IMR-90 (cell line): ENCODE measurements around the gene APOB. TPM values are rescaled to one million over a fixed set of nuclear protein-coding genes. Genes with fewer than 3 reads are reported as not detected.

ENCODE experiments used
- ATAC-seq: fragments of 200-7000 bp; cut with Tn5 transposase; 2 replicates; pipeline ENCODE4 v1.9.1; 2020; ENCODE audit warnings: low read depth, mild to moderate bottlenecking, moderate library complexity
- BruUV-seq: library from RNA; stranded (reverse); fragments of 400-500 nt; replicated peaks from 2 replicates; lab custom pipeline; 2021; lab: Mats Ljungman, UMichigan
- CTCF ChIA-PET: fragments of 300-600 bp; formaldehyde crosslinking; extraction: SDS; loops from one replicate; lab custom pipeline; 2021; ENCODE audit warnings: antibody characterized with exemption; lab: Yijun Ruan, JAX
- POLR2A ChIA-PET: fragments of 300-600 bp; sonication (Branson Sonifier 250); formaldehyde crosslinking; loops from one replicate; lab custom pipeline; 2022; ENCODE audit warnings: antibody characterized with exemption; ENCODE audit not compliant: unreplicated experiment; lab: Charles Lee
- DNase-seq: peaks from one replicate; pipeline ENCODE4 v3.0.0; 2013
- H2AFZ ChIP-seq: replicated peaks from 2 replicates; pipeline ENCODE3; 2013; ENCODE audit warnings: low read length, mild to moderate bottlenecking; ENCODE audit not compliant: poor library complexity
- H2AK5ac ChIP-seq: 2 replicates; pipeline ENCODE4 v1.6.1; 2013; ENCODE audit warnings: low read depth, low read length, inconsistent platforms
- H2AK9ac ChIP-seq: replicated peaks from 2 replicates; pipeline ENCODE3; 2013; ENCODE audit warnings: mild to moderate bottlenecking, low read depth, low read length, moderate library complexity; ENCODE audit not compliant: poor library complexity
- H2BK120ac ChIP-seq: 2 replicates; pipeline ENCODE4 v1.6.1; 2013; ENCODE audit warnings: low read depth, low read length, inconsistent platforms
- H2BK15ac ChIP-seq: 3 replicates; pipeline ENCODE4 v1.6.1; 2013; ENCODE audit warnings: low read depth, low read length, inconsistent platforms
- H2BK20ac ChIP-seq: 2 replicates; pipeline ENCODE4 v1.6.1; 2013; ENCODE audit warnings: low read depth, mild to moderate bottlenecking, inconsistent platforms, low read length, moderate library complexity
- H2BK5ac ChIP-seq: 2 replicates; pipeline ENCODE4 v1.6.1; 2013; ENCODE audit warnings: mild to moderate bottlenecking, low read depth, low read length, inconsistent platforms; ENCODE audit not compliant: poor library complexity, severe bottlenecking
- H3K14ac ChIP-seq: replicated peaks from 2 replicates; pipeline ENCODE4 v1.6.1; 2013; ENCODE audit warnings: low read depth, low read length, inconsistent platforms
- H3K18ac ChIP-seq: 2 replicates; pipeline ENCODE4 v1.6.1; 2013; ENCODE audit warnings: low read depth, low read length, control low read depth
- H3K23ac ChIP-seq: 2 replicates; pipeline ENCODE4 v1.6.1; 2013; ENCODE audit warnings: low read depth, low read length, inconsistent platforms
- H3K27ac ChIP-seq: 2 replicates; pipeline ENCODE4 v1.5.1; 2013; ENCODE audit warnings: mild to moderate bottlenecking, control low read depth, low read length; ENCODE audit not compliant: insufficient read depth
- H3K27me3 ChIP-seq: 2 replicates; pipeline ENCODE4 v1.6.1; 2013; ENCODE audit warnings: low read length; ENCODE audit not compliant: control insufficient read depth, insufficient read depth
- H3K36me3 ChIP-seq: 2 replicates; pipeline ENCODE4 v1.6.1; 2013; ENCODE audit warnings: low read length, mixed read lengths; ENCODE audit not compliant: control insufficient read depth, insufficient read depth
- H3K4ac ChIP-seq: 2 replicates; pipeline ENCODE4 v1.6.1; 2013; ENCODE audit warnings: low read depth, low read length, inconsistent platforms
- H3K4me1 ChIP-seq: 2 replicates; pipeline ENCODE4 v1.6.1; 2013; ENCODE audit warnings: low read length, mixed read lengths; ENCODE audit not compliant: control insufficient read depth, insufficient read depth
- H3K4me2 ChIP-seq: 2 replicates; pipeline ENCODE4 v1.6.1; 2013; ENCODE audit warnings: low read depth, mild to moderate bottlenecking, control low read depth, low read length, moderate library complexity
- H3K4me3 ChIP-seq: 2 replicates; pipeline ENCODE4 v1.5.1; 2013; ENCODE audit warnings: low read depth, mild to moderate bottlenecking, control low read depth, low read length, moderate library complexity; ENCODE audit not compliant: insufficient read depth
- H3K56ac ChIP-seq: 2 replicates; pipeline ENCODE4 v1.6.1; 2013; ENCODE audit warnings: low read length, inconsistent platforms; ENCODE audit not compliant: insufficient read depth; ENCODE audit errors: extremely low read depth
- H3K79me1 ChIP-seq, 2 experiments: 2 replicates each; pipeline ENCODE4 v1.6.1; 2013; ENCODE audit warnings: low read length in 2 of 2, inconsistent platforms in 1 of 2, low read depth in 1 of 2
- H3K9ac ChIP-seq: 2 replicates; pipeline ENCODE4 v1.6.1; 2013; ENCODE audit warnings: low read depth, low read length, control low read depth
- H3K9me1 ChIP-seq: 2 replicates; pipeline ENCODE4 v1.6.1; 2013; ENCODE audit warnings: low read length, inconsistent platforms; ENCODE audit not compliant: insufficient read depth
- H3K9me3 ChIP-seq: 2 replicates; pipeline ENCODE4 v1.6.1; 2013; ENCODE audit warnings: low read length; ENCODE audit not compliant: control insufficient read depth, insufficient read depth
- H4K20me1 ChIP-seq: 2 replicates; pipeline ENCODE4 v1.6.1; 2013; ENCODE audit warnings: low read length, inconsistent platforms; ENCODE audit not compliant: insufficient read depth
- H4K5ac ChIP-seq: 2 replicates; pipeline ENCODE4 v1.6.1; 2013; ENCODE audit warnings: mild to moderate bottlenecking, low read depth, low read length, control low read depth
- H4K8ac ChIP-seq, 2 experiments: 2 replicates each; pipeline ENCODE4 v1.6.1; 2013; ENCODE audit warnings: low read depth in 2 of 2, low read length in 2 of 2, control low read depth in 1 of 2, inconsistent platforms in 1 of 2
- H4K91ac ChIP-seq: 2 replicates; pipeline ENCODE4 v1.6.1; 2013; ENCODE audit warnings: low read depth, low read length, inconsistent platforms; ENCODE audit not compliant: insufficient read depth
- BHLHE40 ChIP-seq: fragments of 150-350 bp; IDR thresholded peaks from 2 replicates; pipeline ENCODE4 v1.6.1; 2016; ENCODE audit warnings: mild to moderate bottlenecking, low read depth, low read length
- CEBPB ChIP-seq: IDR thresholded peaks from 2 replicates; pipeline ENCODE4 v1.6.1; 2012; ENCODE audit warnings: low read depth, low read length, improper control_type of control experiment
- CHD1 ChIP-seq: IDR thresholded peaks from 2 replicates; pipeline ENCODE4 v1.6.1; 2012; ENCODE audit warnings: low read depth, low read length, improper control_type of control experiment
- FOS ChIP-seq: fragments of 150-350 bp; IDR thresholded peaks from 2 replicates; pipeline ENCODE4 v1.6.1; 2016; ENCODE audit warnings: low read depth, low read length
- MAFK ChIP-seq: IDR thresholded peaks from 2 replicates; pipeline ENCODE4 v1.6.1; 2012; ENCODE audit warnings: low read depth, low read length, improper control_type of control experiment
- MXI1 ChIP-seq: IDR thresholded peaks from 2 replicates; pipeline ENCODE4 v1.6.1; 2012; ENCODE audit warnings: low read depth, mild to moderate bottlenecking, low read length, moderate library complexity, borderline replicate concordance
- NFE2L2 ChIP-seq: fragments of 150-350 bp; IDR thresholded peaks from 2 replicates; pipeline ENCODE4 v1.6.1; 2016; ENCODE audit warnings: low read depth, mild to moderate bottlenecking, low read length
- POLR2A ChIP-seq: IDR thresholded peaks from 2 replicates; pipeline ENCODE4 v1.6.1; 2012; ENCODE audit warnings: mild to moderate bottlenecking, low read depth, low read length
- RAD21 ChIP-seq: IDR thresholded peaks from 2 replicates; pipeline ENCODE4 v1.6.1; 2012; ENCODE audit warnings: low read length, improper control_type of control experiment
- RCOR1 ChIP-seq: IDR thresholded peaks from 2 replicates; pipeline ENCODE4 v1.6.1; 2012; ENCODE audit warnings: mild to moderate bottlenecking, low read length, improper control_type of control experiment; ENCODE audit not compliant: insufficient replicate concordance
- RFX5 ChIP-seq: IDR thresholded peaks from 2 replicates; pipeline ENCODE4 v1.8.0; 2012; ENCODE audit warnings: low read depth, mild to moderate bottlenecking, low read length, moderate library complexity
- SMC3 ChIP-seq: fragments of 150-350 bp; IDR thresholded peaks from 2 replicates; pipeline ENCODE4 v1.6.1; 2016; ENCODE audit warnings: low read depth, mild to moderate bottlenecking, antibody characterized with exemption, low read length, moderate library complexity
- USF2 ChIP-seq: fragments of 150-350 bp; IDR thresholded peaks from 2 replicates; pipeline ENCODE4 v1.6.1; 2017; ENCODE audit warnings: mild to moderate bottlenecking, antibody characterized with exemption, low read length, low read depth
- WGBS, 2 experiments: methylation state at CpG; one replicate each; pipeline versions ENCODE4 v1.1.5 to v1.1.7; 2013; ENCODE audit warnings: missing lambda C conversion rate in 2 of 2; ENCODE audit not compliant: insufficient read length in 1 of 2; ENCODE audit errors: extremely low coverage in 2 of 2; 5-methylcytosine and 5-hydroxymethylcytosine counted together
- dilution Hi-C: fragments of 300-500 bp; cut with HindIII; formaldehyde crosslinking; loops from one replicate; pipeline ENCODE4 v1.14.3; 2018; ENCODE audit warnings: low sequenced_read_pairs; ENCODE audit not compliant: unreplicated experiment
- in situ Hi-C: fragments of 300-500 bp; cut with MboI; formaldehyde crosslinking; loops from 3 replicates; pipeline ENCODE4 v1.14.3; 2019; ENCODE audit warnings: low sequenced_read_pairs, inconsistent platforms, mixed read lengths
- intact Hi-C: fragments of 100-400 bp; cut with micrococcal nuclease; formaldehyde crosslinking; loops from 2 replicates; pipeline ENCODE4 v1.10.0; 2022
- polyA plus RNA-seq, 3 experiments: library from polyadenylated mRNA; depleted of rRNA; stranded (reverse); fragments of >200 nt; gene quantifications; 2 replicates each; pipeline ENCODE4 v1.2.3, GENCODE V29; 2012; ENCODE audit warnings: low replicate concordance in 1 of 3
- total RNA-seq: library from RNA; depleted of rRNA; stranded (reverse); fragments of >200 nt; gene quantifications from 2 replicates; pipeline ENCODE4 v1.2.3, GENCODE V29; 2012
- TF ChIP-seq, protein P1 (sequence below): fragments of 150-350 bp; IDR thresholded peaks from 2 replicates; pipeline ENCODE4 v1.6.1; 2016; ENCODE audit warnings: low read depth, mild to moderate bottlenecking, low read length, moderate library complexity, borderline replicate concordance
- TF ChIP-seq, protein P2 (sequence below): conservative IDR thresholded peaks from 2 replicates; pipeline ENCODE4 v1.5.1; 2012; ENCODE audit warnings: mild to moderate bottlenecking, low read depth, low read length, improper control_type of control experiment

The APOB gene
- total and polyA plus RNA-seq, 2 of the 4 experiments (the other 2 are of a cell fraction), result under 0.01 TPM; not detected in 1

DNA sequence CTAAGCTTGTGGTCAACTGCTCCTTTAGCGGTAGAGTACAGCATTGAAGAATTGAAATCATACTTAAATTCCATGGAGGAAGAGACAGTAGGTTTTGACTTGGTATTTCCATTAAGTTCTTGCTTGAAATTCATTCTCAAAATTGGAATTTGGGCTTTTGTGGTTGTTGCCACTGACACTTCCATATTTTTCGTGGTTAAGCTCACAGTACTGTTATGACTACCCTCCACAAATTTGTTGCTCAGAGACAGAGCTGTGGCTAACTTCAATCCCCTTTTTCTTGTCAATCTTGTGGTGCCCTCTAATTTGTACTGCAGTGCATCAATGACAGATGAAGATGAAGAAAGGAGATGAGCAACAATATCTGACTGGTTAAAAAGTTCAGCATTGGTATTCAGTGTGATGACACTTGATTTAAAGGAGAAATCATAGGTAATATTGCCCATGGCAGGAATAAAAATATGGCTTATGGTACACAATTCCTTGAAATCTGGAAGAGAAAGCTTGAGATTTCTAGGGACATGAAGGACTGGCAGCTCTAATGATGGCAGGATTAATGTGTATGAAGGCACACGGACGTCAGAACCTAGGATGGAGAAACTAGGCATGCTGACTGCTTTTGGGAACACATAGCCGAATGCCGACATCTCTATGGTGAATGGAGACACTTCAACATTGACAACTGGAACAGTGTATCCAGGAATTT is 37.3 kb downstream of the APOB start:
- ATAC-seq (no peak), DNase-seq (no peak)
- Histone ChIP-seq H4K20me1 (no peaks in the 10 kb centered on the region), H3K56ac (no peak overlapping the region), H3K9me1 (no peaks in the 10 kb centered on the region), H3K9ac (no peak overlapping the region), H3K4me2 (no peak overlapping the region), H3K36me3 (no peaks in the 10 kb centered on the region), H3K18ac (no peak overlapping the region), H4K91ac (no peak overlapping the region), H2AK5ac (no peak overlapping the region), H4K5ac (no peak overlapping the region), H2BK15ac (no peak overlapping the region), H2BK5ac (no peak overlapping the region), H2AK9ac (no peak overlapping the region), H4K8ac (no peak overlapping the region), H3K14ac (no peak overlapping the region), H3K4me3 (no peak overlapping the region), H3K9me3 (no peaks in the 10 kb centered on the region), H3K23ac (no peak overlapping the region), H3K79me1 (no peaks in the 10 kb centered on the region), H3K27me3 (no peaks in the 10 kb centered on the region), H3K27ac (no peak overlapping the region), H2BK20ac (no peak overlapping the region), H2AFZ (no peak overlapping the region), H3K4ac (no peak overlapping the region), H2BK120ac (no peak overlapping the region), H3K4me1 (no peaks in the 10 kb centered on the region)
- in situ Hi-C loops, result no loop called here
- intact Hi-C loops, result no loop called here
- dilution Hi-C loops, result no loop called here
- 41% methylated on average over 2 of the region's 6 CpGs; no CpG with 5 or more reads in 1 of the 2 experiments for WGBS, 2 experiments
- BruUV-seq, result no TSS peak
- CTCF ChIA-PET, result no interaction called here
- POLR2A ChIA-PET, result no interaction called here
- TF ChIP-seq USF2 (no peak), SMC3 (no peak), NFE2L2 (no peak), MXI1 (no peak), RFX5 (no peak), FOS (no peak), CEBPB (no peak), RCOR1 (no peak), CHD1 (no peak), POLR2A (no peak), RAD21 (no peak), BHLHE40 (no peak), MAFK (no peak)
- TF ChIP-seq, protein P1, sequence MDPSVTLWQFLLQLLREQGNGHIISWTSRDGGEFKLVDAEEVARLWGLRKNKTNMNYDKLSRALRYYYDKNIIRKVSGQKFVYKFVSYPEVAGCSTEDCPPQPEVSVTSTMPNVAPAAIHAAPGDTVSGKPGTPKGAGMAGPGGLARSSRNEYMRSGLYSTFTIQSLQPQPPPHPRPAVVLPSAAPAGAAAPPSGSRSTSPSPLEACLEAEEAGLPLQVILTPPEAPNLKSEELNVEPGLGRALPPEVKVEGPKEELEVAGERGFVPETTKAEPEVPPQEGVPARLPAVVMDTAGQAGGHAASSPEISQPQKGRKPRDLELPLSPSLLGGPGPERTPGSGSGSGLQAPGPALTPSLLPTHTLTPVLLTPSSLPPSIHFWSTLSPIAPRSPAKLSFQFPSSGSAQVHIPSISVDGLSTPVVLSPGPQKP, result no peak
- TF ChIP-seq, protein P2, sequence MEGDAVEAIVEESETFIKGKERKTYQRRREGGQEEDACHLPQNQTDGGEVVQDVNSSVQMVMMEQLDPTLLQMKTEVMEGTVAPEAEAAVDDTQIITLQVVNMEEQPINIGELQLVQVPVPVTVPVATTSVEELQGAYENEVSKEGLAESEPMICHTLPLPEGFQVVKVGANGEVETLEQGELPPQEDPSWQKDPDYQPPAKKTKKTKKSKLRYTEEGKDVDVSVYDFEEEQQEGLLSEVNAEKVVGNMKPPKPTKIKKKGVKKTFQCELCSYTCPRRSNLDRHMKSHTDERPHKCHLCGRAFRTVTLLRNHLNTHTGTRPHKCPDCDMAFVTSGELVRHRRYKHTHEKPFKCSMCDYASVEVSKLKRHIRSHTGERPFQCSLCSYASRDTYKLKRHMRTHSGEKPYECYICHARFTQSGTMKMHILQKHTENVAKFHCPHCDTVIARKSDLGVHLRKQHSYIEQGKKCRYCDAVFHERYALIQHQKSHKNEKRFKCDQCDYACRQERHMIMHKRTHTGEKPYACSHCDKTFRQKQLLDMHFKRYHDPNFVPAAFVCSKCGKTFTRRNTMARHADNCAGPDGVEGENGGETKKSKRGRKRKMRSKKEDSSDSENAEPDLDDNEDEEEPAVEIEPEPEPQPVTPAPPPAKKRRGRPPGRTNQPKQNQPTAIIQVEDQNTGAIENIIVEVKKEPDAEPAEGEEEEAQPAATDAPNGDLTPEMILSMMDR, result no peak
